Smooth muscle cell (in vitro differentiated cells): ENCODE data around the gene YWHAH. TPM values are rescaled to one million over a fixed set of nuclear protein-coding genes. Genes with fewer than 3 reads are reported as not detected.

Experiments used
- DNase-seq: peaks from one replicate; lab custom pipeline; 2025; ENCODE audit not compliant: unreplicated experiment; lab: John Stamatoyannopoulos, UW
- H2AFZ ChIP-seq: fragments of 200-600 bp; sonication (generic); 2 replicates; pipeline ENCODE4 v1.6.0; 2016; ENCODE audit warnings: antibody characterized with exemption, low read depth, mild to moderate bottlenecking
- H3F3A ChIP-seq: fragments of 200-600 bp; sonication (generic); 2 replicates; pipeline ENCODE4 v1.6.0; 2017; ENCODE audit warnings: antibody characterized with exemption, low read depth
- H3K27ac ChIP-seq: fragments of 200-600 bp; sonication (generic); 2 replicates; pipeline ENCODE4 v1.5.1; 2016; ENCODE audit warnings: low read depth, mild to moderate bottlenecking
- H3K27me3 ChIP-seq: fragments of 200-600 bp; sonication (generic); 2 replicates; pipeline ENCODE4 v1.6.1; 2016; ENCODE audit warnings: low read depth, mild to moderate bottlenecking
- H3K36me3 ChIP-seq: fragments of 200-600 bp; sonication (generic); 2 replicates; pipeline ENCODE4 v1.5.1; 2016; ENCODE audit warnings: low read depth
- H3K4me1 ChIP-seq: fragments of 200-600 bp; sonication (generic); 2 replicates; pipeline ENCODE4 v1.5.1; 2016; ENCODE audit warnings: low read depth
- H3K4me2 ChIP-seq: fragments of 200-600 bp; sonication (generic); 2 replicates; pipeline ENCODE4 v1.6.0; 2016; ENCODE audit warnings: mild to moderate bottlenecking
- H3K4me3 ChIP-seq: fragments of 200-600 bp; sonication (generic); 2 replicates; pipeline ENCODE4 v1.5.1; 2016; ENCODE audit warnings: mild to moderate bottlenecking
- H3K79me2 ChIP-seq: fragments of 200-600 bp; sonication (generic); 2 replicates; pipeline ENCODE4 v1.6.0; 2016; ENCODE audit warnings: low read depth, mild to moderate bottlenecking
- H3K9ac ChIP-seq: fragments of 200-600 bp; sonication (generic); 2 replicates; pipeline ENCODE4 v1.6.0; 2016; ENCODE audit warnings: low read depth
- H3K9me3 ChIP-seq: fragments of 200-600 bp; sonication (generic); replicated peaks from 2 replicates; pipeline ENCODE4 v1.5.1; 2016; ENCODE audit warnings: low read depth
- H4K20me1 ChIP-seq: fragments of 200-600 bp; sonication (generic); 2 replicates; pipeline ENCODE4 v1.6.0; 2016; ENCODE audit warnings: low read depth
- WGBS: methylation state at CpG from one replicate; pipeline ENCODE4 v1.1.7; 2016; ENCODE audit warnings: low lambda C conversion rate; 5-methylcytosine and 5-hydroxymethylcytosine counted together
- polyA plus RNA-seq: library from polyadenylated mRNA; unstranded; fragments of >200 nt; fragmentation: Nextera tagmentation; extraction: Ambion mirVana; gene quantifications from 2 replicates; pipeline ENCODE4 v1.2.1, GENCODE V29; 2016
- total RNA-seq: library from RNA; depleted of rRNA; stranded (reverse); fragments of >200 nt; gene quantifications from 2 replicates; pipeline ENCODE4 v1.2.3, GENCODE V29; 2014
- TF ChIP-seq, protein P1 (sequence below): fragments of 200-600 bp; sonication (generic); IDR thresholded peaks from 2 replicates; pipeline ENCODE4 v1.5.1; 2017; ENCODE audit warnings: borderline replicate concordance, mild to moderate bottlenecking, antibody characterized with exemption; ENCODE audit not compliant: insufficient read depth, poor library complexity, severe bottlenecking

The YWHAH gene
- total and polyA plus RNA-seq, 2 experiments from 2014 or later = 74.4 to 101 TPM

DNA sequence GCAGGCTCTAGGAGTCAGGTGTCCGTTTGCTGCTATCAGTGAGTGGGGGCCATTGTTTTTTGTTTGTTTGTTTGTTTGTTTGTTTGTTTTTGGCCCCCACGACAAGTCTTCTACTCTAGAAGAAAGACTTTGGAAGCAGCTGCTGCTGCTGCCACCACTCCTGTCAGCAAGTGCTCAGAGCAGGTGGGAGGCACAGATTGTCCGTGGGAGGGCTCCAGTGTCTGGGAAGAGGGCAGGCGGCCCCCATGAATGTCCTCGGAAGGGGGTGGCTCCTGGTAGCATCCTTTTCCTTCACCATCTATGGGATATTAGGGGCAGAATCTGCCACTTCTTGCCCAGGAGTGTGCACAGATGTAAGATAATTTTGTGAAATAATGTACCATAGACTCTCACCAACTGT lies 37.8 kb upstream of the YWHAH start:
- Histone ChIP-seq H2AFZ (no peak overlapping the region), H3K9ac (no peak overlapping the region), H3K36me3 (no peaks in the 10 kb centered on the region), H3K9me3 (no peaks in the 10 kb centered on the region), H3K4me2 (no peak overlapping the region), H3K27me3 (no peaks in the 10 kb centered on the region), H3K27ac (no peak overlapping the region), H3F3A (no peaks in the 10 kb centered on the region), H3K4me1 (no peaks in the 10 kb centered on the region), H3K4me3 (no peak overlapping the region), H4K20me1 (no peaks in the 10 kb centered on the region), H3K79me2 (no peaks in the 10 kb centered on the region)
- TF ChIP-seq, protein P1, sequence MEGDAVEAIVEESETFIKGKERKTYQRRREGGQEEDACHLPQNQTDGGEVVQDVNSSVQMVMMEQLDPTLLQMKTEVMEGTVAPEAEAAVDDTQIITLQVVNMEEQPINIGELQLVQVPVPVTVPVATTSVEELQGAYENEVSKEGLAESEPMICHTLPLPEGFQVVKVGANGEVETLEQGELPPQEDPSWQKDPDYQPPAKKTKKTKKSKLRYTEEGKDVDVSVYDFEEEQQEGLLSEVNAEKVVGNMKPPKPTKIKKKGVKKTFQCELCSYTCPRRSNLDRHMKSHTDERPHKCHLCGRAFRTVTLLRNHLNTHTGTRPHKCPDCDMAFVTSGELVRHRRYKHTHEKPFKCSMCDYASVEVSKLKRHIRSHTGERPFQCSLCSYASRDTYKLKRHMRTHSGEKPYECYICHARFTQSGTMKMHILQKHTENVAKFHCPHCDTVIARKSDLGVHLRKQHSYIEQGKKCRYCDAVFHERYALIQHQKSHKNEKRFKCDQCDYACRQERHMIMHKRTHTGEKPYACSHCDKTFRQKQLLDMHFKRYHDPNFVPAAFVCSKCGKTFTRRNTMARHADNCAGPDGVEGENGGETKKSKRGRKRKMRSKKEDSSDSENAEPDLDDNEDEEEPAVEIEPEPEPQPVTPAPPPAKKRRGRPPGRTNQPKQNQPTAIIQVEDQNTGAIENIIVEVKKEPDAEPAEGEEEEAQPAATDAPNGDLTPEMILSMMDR = no peak
- WGBS = 99% methylated on average over 5 of the region's 5 CpGs
- no peak for DNase-seq

DNA sequence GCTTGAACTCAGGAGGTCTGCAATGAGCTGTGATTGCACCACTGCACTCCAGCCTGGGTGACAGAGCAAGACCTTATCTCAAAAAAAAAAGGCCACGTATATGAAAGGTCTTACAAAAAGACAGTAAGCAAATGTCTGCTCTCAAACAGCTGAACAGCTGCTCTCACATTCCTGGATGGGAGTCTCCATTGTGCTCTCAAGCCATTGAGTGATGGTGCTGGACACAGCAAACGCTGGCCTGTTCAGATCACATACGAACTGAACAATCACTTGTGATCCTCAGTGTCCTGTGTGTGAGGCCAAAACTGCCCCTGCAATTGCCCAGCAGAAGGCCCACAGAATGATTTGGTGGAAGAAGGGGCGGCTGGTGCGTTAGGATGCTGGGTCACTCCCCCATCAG lies 34.4 kb upstream of the YWHAH start:
- Histone ChIP-seq H3K4me2 (no peak overlapping the region), H3K36me3 (no peaks in the 10 kb centered on the region), H3K79me2 (no peaks in the 10 kb centered on the region), H2AFZ (no peak overlapping the region), H3F3A (no peaks in the 10 kb centered on the region), H3K9ac (no peak overlapping the region), H3K9me3 (no peaks in the 10 kb centered on the region), H4K20me1 (no peaks in the 10 kb centered on the region), H3K4me3 (no peak overlapping the region), H3K4me1 (no peaks in the 10 kb centered on the region), H3K27ac (no peak overlapping the region), H3K27me3 (no peaks in the 10 kb centered on the region)
- TF ChIP-seq, protein P1 = no peak
- DNase-seq = no peak
- WGBS = 96% methylated on average over 5 of the region's 5 CpGs

DNA sequence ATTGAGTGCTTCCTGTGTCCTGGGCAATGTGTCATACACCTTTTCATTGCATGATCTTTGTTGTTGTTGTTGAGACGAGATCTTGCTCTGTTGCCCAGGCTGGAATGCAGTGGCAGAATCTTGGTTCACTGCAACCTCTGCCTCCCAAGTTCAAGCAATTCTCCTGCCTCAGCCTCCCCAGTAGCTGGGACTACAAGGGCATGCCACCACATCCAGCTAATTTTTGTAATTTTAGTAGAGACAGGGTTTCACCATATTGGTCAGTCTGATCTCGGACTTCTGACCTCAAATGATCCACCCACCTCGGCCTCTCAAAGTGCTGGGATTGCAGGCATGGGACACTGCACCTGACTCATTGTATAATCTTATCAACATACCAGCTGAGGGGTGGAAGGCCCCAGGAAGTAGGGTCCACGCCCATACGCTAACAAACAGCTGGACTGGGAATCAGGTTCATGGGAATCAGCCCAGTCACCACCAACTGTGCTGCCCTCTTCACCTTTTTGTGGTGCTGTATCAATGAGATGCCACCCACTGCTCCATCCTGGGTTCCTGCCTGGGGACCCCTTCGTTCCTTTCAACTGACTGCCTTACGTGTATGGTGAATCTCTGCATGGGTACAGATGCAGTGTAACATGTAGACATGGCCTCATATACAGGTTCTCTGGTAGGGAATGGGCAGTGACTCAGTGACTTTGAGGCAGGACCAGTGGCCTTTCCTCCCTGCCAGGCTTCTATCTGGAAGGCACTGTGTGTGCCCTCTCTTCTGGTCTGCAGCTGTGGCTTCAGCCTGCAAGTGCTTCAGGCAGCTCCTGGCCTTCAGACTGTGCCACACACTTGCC lies 32.5 kb upstream of the YWHAH start:
- no peaks in the 10 kb centered on the region for H4K20me1 ChIP-seq
- H3K27ac ChIP-seq = no peak overlapping the region
- no peak overlapping the region for H3K4me2 ChIP-seq
- H3F3A ChIP-seq = no peaks in the 10 kb centered on the region
- TF ChIP-seq, protein P1 = no peak
- no peaks in the 10 kb centered on the region for H3K27me3 ChIP-seq
- H2AFZ ChIP-seq = no peak overlapping the region
- no peak overlapping the region for H3K9ac ChIP-seq
- no peak overlapping the region for H3K4me3 ChIP-seq
- no peaks in the 10 kb centered on the region for H3K36me3 ChIP-seq
- 93% methylated on average over 7 of the region's 7 CpGs for WGBS
- no peak for DNase-seq
- H3K4me1 ChIP-seq = no peaks in the 10 kb centered on the region
- no peaks in the 10 kb centered on the region for H3K79me2 ChIP-seq
- no peaks in the 10 kb centered on the region for H3K9me3 ChIP-seq

- H3K27me3 ChIP-seq = no peaks in the 10 kb centered on the region
- H3F3A ChIP-seq = no peaks in the 10 kb centered on the region
- TF ChIP-seq, protein P1 = no peak
- H2AFZ ChIP-seq = no peak overlapping the region
- no peak overlapping the region for H3K27ac ChIP-seq
- H4K20me1 ChIP-seq = no peaks in the 10 kb centered on the region
- no peaks in the 10 kb centered on the region for H3K36me3 ChIP-seq
- H3K9me3 ChIP-seq = no peaks in the 10 kb centered on the region
- no peaks in the 10 kb centered on the region for H3K4me1 ChIP-seq
- no peaks in the 10 kb centered on the region for H3K79me2 ChIP-seq
- H3K4me3 ChIP-seq = no peak overlapping the region
- DNase-seq = no peak
- WGBS = 91% methylated on average over 1 of the region's 1 CpG
- no peak overlapping the region for H3K9ac ChIP-seq
- no peak overlapping the region for H3K4me2 ChIP-seq
Measured at GRCh38 chr22:31912407-31912743, 32.0 kb upstream of the YWHAH start.
